ENCODE measurements around the gene STAM2.
A peak's percentile ranks its signal among the peaks of the same experiment; 100 is the strongest.
"Not testable (repeated sequence)": the region's sequence is repeated elsewhere in the genome, so short reads cannot be mapped to it uniquely, and the experiment has no call there.

STAM2 gene

GRCh38 chr2:152200565-152201465, 25.3 kb upstream of the STAM2 start:
- peak overlapping the region; percentile 81 for H3K27ac ChIP-seq
- TF ChIP-seq CTCF (conservative IDR thresholded peaks at IDR 0.05; ENCODE audit: low read depth) = no peak
- ChIA-PET CTCF (interaction anchor here (0.5 to 1.3 kb wide), 3 partner anchors 10 to 435 kb away, joined by 3 read pairs; no protein-coding TSS in a partner anchor), POLR2A (ENCODE audit: low non-redundant PET) (interaction anchor here (0.5 kb wide), 1 partner anchor 135 kb away, joined by 3 read pairs; no protein-coding TSS in a partner anchor)
- peak; percentile 94 for DNase-seq (ENCODE audit: low spot score)

- DNase-seq (ENCODE audit: low spot score) = no peak
- peak overlapping the region; percentile 81 for H3K27ac ChIP-seq
- no peak for TF ChIP-seq CTCF (conservative IDR thresholded peaks at IDR 0.05; ENCODE audit: low read depth)
- POLR2A ChIA-PET (ENCODE audit: low non-redundant PET) = no interaction called here
- CTCF ChIA-PET = interaction anchor here (0.6 to 1.3 kb wide), 2 partner anchors 11 to 436 kb away, joined by 3 to 5 read pairs; no protein-coding TSS in a partner anchor
Observed at GRCh38 chr2:152200101-152200500, 24.5 kb upstream of the STAM2 start.

- no peak for DNase-seq (ENCODE audit: low spot score)
- ChIA-PET CTCF (no interaction called here), POLR2A (ENCODE audit: low non-redundant PET) (no interaction called here)
Observed at GRCh38 chr2:152198499-152198898, 22.9 kb upstream of the STAM2 start.

GRCh38 chr2:152197508-152198284, 22.1 kb upstream of the STAM2 start:
- CTCF ChIA-PET = interaction anchor here (0.6 kb wide), 1 partner anchor 139 kb away, joined by 3 read pairs; no protein-coding TSS in a partner anchor
- POLR2A ChIA-PET (ENCODE audit: low non-redundant PET); DNase-seq (ENCODE audit: low spot score); H3K27ac ChIP-seq: not testable (repeated sequence)

More at GRCh38 chr2:152198499-152198898, 22.9 kb upstream of the STAM2 start:
- no peak for TF ChIP-seq CTCF (conservative IDR thresholded peaks at IDR 0.05; ENCODE audit: low read depth)
- no peak overlapping the region for H3K27ac ChIP-seq

GRCh38 chr2:152189622-152190495, 14.3 kb upstream of the STAM2 start:
- CTCF ChIA-PET = interaction anchor here (0.5 to 1.1 kb wide), 8 partner anchors 10 to 559 kb away, joined by 3 to 8 read pairs (median 4); partner anchors contain the start of gene FMNL2
- TF ChIP-seq CTCF (conservative IDR thresholded peaks at IDR 0.05; ENCODE audit: low read depth) = peak; percentile 90
- DNase-seq (ENCODE audit: low spot score) = peak; percentile 60
- POLR2A ChIA-PET (ENCODE audit: low non-redundant PET) = no interaction called here
- no peak overlapping the region for H3K27ac ChIP-seq

- ChIA-PET CTCF (interaction anchor here (0.5 to 0.7 kb wide), 2 partner anchors 261 to 448 kb away, joined by 3 to 6 read pairs; no protein-coding TSS in a partner anchor), POLR2A (ENCODE audit: low non-redundant PET) (interaction anchor here (1.1 kb wide), 1 partner anchor 11 kb away, joined by 3 read pairs; no protein-coding TSS in a partner anchor)
- H3K27ac ChIP-seq; DNase-seq (ENCODE audit: low spot score): not testable (repeated sequence)
Observed at GRCh38 chr2:152186808-152187207, 11.2 kb upstream of the STAM2 start.

Measured in RWPE1 (cell line).